Neural progenitor cell (in vitro differentiated cells): ENCODE results near the gene ATF5.

Experiments used
- CTCF ChIP-seq: fragments of 200-600 bp; sonication (generic); IDR thresholded peaks from 2 replicates; pipeline ENCODE4 v1.5.1; 2017; ENCODE audit warnings: antibody characterized with exemption, mild to moderate bottlenecking
- EZH2 ChIP-seq: fragments of 200-600 bp; sonication (generic); IDR thresholded peaks from 2 replicates; pipeline ENCODE4 v1.6.1; 2017; ENCODE audit warnings: antibody characterized with exemption, mild to moderate bottlenecking, moderate library complexity
- EZH2phosphoT487 ChIP-seq: fragments of 200-600 bp; sonication (generic); IDR thresholded peaks from 2 replicates; pipeline ENCODE4 v1.6.1; 2017; ENCODE audit warnings: antibody characterized with exemption

DNA sequence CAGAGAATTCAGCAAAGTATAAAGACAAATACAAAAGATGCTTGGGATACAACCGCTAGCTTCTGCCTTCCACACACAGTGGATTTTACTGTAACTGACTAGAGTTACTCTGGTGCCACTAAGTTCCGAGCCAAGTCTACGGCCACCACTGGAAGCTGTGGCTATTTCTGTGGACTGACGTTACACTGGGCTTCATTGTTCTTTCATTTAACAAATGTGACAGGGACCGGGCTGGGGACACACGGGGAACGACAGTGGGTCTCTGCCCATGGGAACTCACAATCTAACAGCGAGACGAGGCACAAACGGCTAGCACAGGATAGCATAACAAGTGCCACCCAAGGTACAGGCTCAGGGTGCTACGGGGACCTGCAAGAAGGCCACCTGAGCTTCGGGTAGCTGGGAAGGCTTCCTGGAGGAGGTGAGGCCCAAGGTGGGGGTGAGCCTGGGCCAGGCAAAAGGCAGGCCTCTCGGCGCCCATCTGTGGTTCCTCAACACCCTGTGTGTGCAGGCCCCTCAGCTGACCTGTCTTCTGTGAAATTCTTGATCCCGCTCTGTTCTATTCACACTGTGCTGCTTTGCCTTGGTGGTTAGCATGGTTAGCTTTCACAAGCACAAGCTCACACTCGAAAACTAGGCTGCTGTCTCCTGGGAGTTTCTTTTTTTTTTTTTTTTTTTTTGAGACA lies 22.0 kb upstream of the ATF5 start:
- TF ChIP-seq CTCF (no peak), EZH2phosphoT487 (no peak), EZH2 (no peak)
